Measurements from ENCODE around the gene CIT.
"Not testable (repeated sequence)": the region's sequence is repeated elsewhere in the genome, so short reads cannot be mapped to it uniquely, and the experiment has no call there.

The CIT gene

GRCh38 chr12:119712721-119713120 lies 164.4 kb downstream of the CIT start:
- peaks cover 68% of the 10 kb centered on the region for H3K36me3 ChIP-seq
- H3K9me3 ChIP-seq = no peaks in the 10 kb centered on the region
- no peaks in the 10 kb centered on the region for H3K27me3 ChIP-seq
- H3K4me3 ChIP-seq (ENCODE audit: low read depth, low read length) = no peak overlapping the region
- H3K4me1 ChIP-seq = no peaks in the 10 kb centered on the region
- no peak for TF ChIP-seq CTCF (IDR thresholded peaks at IDR 0.05; ENCODE audit: low read depth, low read length)
- DNase-seq = no peak

GRCh38 chr12:119711693-119712092 lies 165.4 kb downstream of the CIT start:
- H3K36me3 ChIP-seq = peaks cover 70% of the 10 kb centered on the region
- no peaks in the 10 kb centered on the region for H3K9me3 ChIP-seq
- H3K4me1 ChIP-seq = no peaks in the 10 kb centered on the region
- H3K27me3 ChIP-seq = no peaks in the 10 kb centered on the region
- DNase-seq = no peak
- H3K4me3 ChIP-seq (ENCODE audit: low read depth, low read length) = no peak overlapping the region
- TF ChIP-seq CTCF (IDR thresholded peaks at IDR 0.05; ENCODE audit: low read depth, low read length) = no peak

- DNase-seq = no peak
- H3K27me3 ChIP-seq = no peaks in the 10 kb centered on the region
- H3K4me3 ChIP-seq (ENCODE audit: low read depth, low read length) = no peak overlapping the region
- TF ChIP-seq CTCF (IDR thresholded peaks at IDR 0.05; ENCODE audit: low read depth, low read length) = no peak
- peaks cover 71% of the 10 kb centered on the region for H3K36me3 ChIP-seq
- H3K9me3 ChIP-seq = no peaks in the 10 kb centered on the region
- H3K4me1 ChIP-seq = no peaks in the 10 kb centered on the region
These were observed 166.1 kb downstream of the CIT start for GRCh38 chr12:119710965-119711551.

- Histone ChIP-seq H3K27me3 (no peaks in the 10 kb centered on the region), H3K4me3 (ENCODE audit: low read depth, low read length) (no peak overlapping the region), H3K36me3 (peaks cover 68% of the 10 kb centered on the region), H3K4me1 (no peaks in the 10 kb centered on the region), H3K9me3 (no peaks in the 10 kb centered on the region)
- DNase-seq = no peak
- TF ChIP-seq CTCF (IDR thresholded peaks at IDR 0.05; ENCODE audit: low read depth, low read length) = no peak
These were observed 166.7 kb downstream of the CIT start for GRCh38 chr12:119710374-119710964.

- H3K36me3 ChIP-seq = peaks cover 49% of the 10 kb centered on the region
- not testable (repeated sequence) for H3K4me3 ChIP-seq (ENCODE audit: low read depth, low read length); H3K4me1 ChIP-seq; DNase-seq; H3K27me3 ChIP-seq; H3K9me3 ChIP-seq
These were observed 170.7 kb downstream of the CIT start for GRCh38 chr12:119706427-119706826.

GRCh38 chr12:119705182-119705581 lies 171.9 kb downstream of the CIT start:
- no peak overlapping the region for H3K4me3 ChIP-seq (ENCODE audit: low read depth, low read length)
- peaks cover 47% of the 10 kb centered on the region for H3K36me3 ChIP-seq
- no peaks in the 10 kb centered on the region for H3K27me3 ChIP-seq
- H3K4me1 ChIP-seq = no peaks in the 10 kb centered on the region; the same call in 1 of the 2 replicates
- TF ChIP-seq CTCF (IDR thresholded peaks at IDR 0.05; ENCODE audit: low read depth, low read length) = no peak
- H3K9me3 ChIP-seq = no peaks in the 10 kb centered on the region
- no peak for DNase-seq
